Measurements from ENCODE around the gene BRD3. TPM values are rescaled to one million over a fixed set of nuclear protein-coding genes. Genes with fewer than 3 reads are reported as not detected.

The BRD3 gene
- total RNA-seq, 1 experiment from 2014 or later: 2.5 TPM

- no peak for DNase-seq (ENCODE audit: low spot score)
These were observed 12.7 kb downstream of the BRD3 start for GRCh38 chr9:134054891-134055811.

- no peak for DNase-seq (ENCODE audit: low spot score)
These were observed 13.7 kb downstream of the BRD3 start for GRCh38 chr9:134053941-134054761.

GRCh38 chr9:134053401-134053871 is 14.4 kb downstream of the BRD3 start:
- no peak for DNase-seq (ENCODE audit: low spot score)

- no peak for DNase-seq (ENCODE audit: low spot score)
These were observed 14.9 kb downstream of the BRD3 start for GRCh38 chr9:134052941-134053340.

GRCh38 chr9:134052491-134052890 is 15.3 kb downstream of the BRD3 start:
- DNase-seq (ENCODE audit: low spot score): no peak

GRCh38 chr9:134051319-134051718 is 16.5 kb downstream of the BRD3 start:
- DNase-seq (ENCODE audit: low spot score): no peak

- no peak for DNase-seq (ENCODE audit: low spot score)
These were observed 17.1 kb downstream of the BRD3 start for GRCh38 chr9:134050726-134051125.

GRCh38 chr9:134049772-134050588 is 17.8 kb downstream of the BRD3 start:
- DNase-seq (ENCODE audit: low spot score): no peak

- no peak for DNase-seq (ENCODE audit: low spot score)
These were observed 18.6 kb downstream of the BRD3 start for GRCh38 chr9:134049236-134049635.

- DNase-seq (ENCODE audit: low spot score): no peak
These were observed 19.3 kb downstream of the BRD3 start for GRCh38 chr9:134048582-134048968.

GRCh38 chr9:134047868-134048581 is 19.8 kb downstream of the BRD3 start:
- DNase-seq (ENCODE audit: low spot score): no peak

- no peak for DNase-seq (ENCODE audit: low spot score)
These were observed 20.7 kb downstream of the BRD3 start for GRCh38 chr9:134046894-134047681.

- DNase-seq (ENCODE audit: low spot score): no peak
These were observed 21.8 kb downstream of the BRD3 start for GRCh38 chr9:134045841-134046544.

GRCh38 chr9:134044944-134045343 is 22.9 kb downstream of the BRD3 start:
- no peak for DNase-seq (ENCODE audit: low spot score)

- no peak for DNase-seq (ENCODE audit: low spot score)
These were observed 24.3 kb downstream of the BRD3 start for GRCh38 chr9:134043531-134043988.

GRCh38 chr9:134041649-134041962 is 26.2 kb downstream of the BRD3 start:
- no peak for DNase-seq (ENCODE audit: low spot score)

GRCh38 chr9:134040781-134041648 is 26.8 kb downstream of the BRD3 start:
- DNase-seq (ENCODE audit: low spot score): no peak

GRCh38 chr9:134040176-134040565 is 27.7 kb downstream of the BRD3 start:
- DNase-seq (ENCODE audit: low spot score): no peak
